ENCODE data around the gene BCAS1. TPM values are rescaled to one million over a fixed set of nuclear protein-coding genes. Genes with fewer than 3 reads are reported as not detected.

BCAS1 gene
- total and polyA plus RNA-seq, 10 of the 15 experiments (the other 5 are each of a cell fraction or from before 2014, with no cell fraction given) = 0.21 to 1.4 (median 0.55) TPM

DNA sequence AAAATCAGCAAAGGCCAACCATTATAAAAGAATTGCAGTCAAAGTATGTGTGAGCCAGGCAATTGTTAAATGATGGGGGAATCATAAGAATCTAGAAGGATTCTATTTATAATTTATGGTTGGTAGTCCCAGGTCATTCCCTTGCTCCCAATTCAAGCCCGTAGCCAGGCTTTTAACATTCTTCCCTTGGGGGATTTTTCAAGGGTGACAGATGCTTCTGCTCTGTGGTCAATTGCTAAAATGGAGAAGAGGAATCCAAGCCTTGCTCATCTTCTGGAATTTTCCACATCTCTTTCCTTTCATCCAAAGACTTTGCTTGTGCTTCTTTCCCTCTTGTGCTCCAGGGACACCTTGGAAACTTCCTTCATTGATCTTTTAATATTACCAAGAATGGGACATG is 18.0 kb upstream of the BCAS1 start (continued):
- TF ChIP-seq IRF4 (IDR thresholded peaks at IDR 0.05; ENCODE audit: low read depth, low read length) (no peak), NFXL1 (IDR thresholded peaks at IDR 0.05; ENCODE audit: borderline replicate concordance) (no peak), SUZ12 (IDR thresholded peaks at IDR 0.05; ENCODE audit: unreplicated experiment) (no peak), MEF2A (IDR thresholded peaks at IDR 0.05; ENCODE audit: insufficient read depth, low read depth, low read length) (no peak), SMAD1 (IDR thresholded peaks at IDR 0.05; ENCODE audit: low read depth, partially characterized antibody) (no peak), SMC3 (IDR thresholded peaks at IDR 0.05; ENCODE audit: borderline replicate concordance, low read length) (no peak)

DNA sequence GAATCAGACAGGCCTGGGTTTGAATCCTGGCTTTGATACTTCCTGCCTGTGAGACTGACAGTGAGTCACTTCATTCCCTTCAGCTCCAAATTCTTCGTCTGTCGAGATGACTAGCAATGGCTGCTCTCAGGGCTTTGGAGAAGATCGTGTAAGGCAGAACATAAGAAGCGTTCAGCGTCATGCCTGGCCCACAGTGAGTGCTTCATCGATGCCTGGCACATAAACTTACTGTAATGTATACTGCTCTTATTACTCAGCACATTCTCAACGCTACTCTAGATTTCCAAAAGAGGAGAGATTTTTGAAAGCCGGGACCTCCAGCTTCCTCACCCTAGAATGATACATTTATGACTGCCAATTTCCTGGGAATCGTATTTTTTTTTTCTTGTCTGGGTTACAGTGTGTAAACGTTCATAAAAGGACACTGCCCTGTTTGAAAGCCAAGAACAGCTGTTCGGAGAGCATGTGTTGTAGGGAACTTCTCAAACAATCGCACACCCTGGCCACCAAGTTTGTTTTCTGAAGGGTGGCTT is 16.2 kb upstream of the BCAS1 start:
- Histone ChIP-seq H2AFZ (ENCODE audit: control insufficient read depth, low read depth, low read length) (no peak overlapping the region), H3K9me3 (replicated peaks; ENCODE audit: control insufficient read depth, insufficient read depth, low read length) (no peaks in the 10 kb centered on the region; the same call in 2 of the 3 replicates), H3K27ac (ENCODE audit: control insufficient read depth, insufficient read depth) (no peak overlapping the region), H3K9ac (ENCODE audit: control insufficient read depth, insufficient read depth, low read length) (no peak overlapping the region), H3K79me2 (ENCODE audit: control insufficient read depth, insufficient read depth, low read length) (no peaks in the 10 kb centered on the region), H3K4me1 (ENCODE audit: control insufficient read depth, insufficient read depth, low read length) (peaks cover 27% of the 10 kb centered on the region), H3K27me3 (replicated peaks in 1 of 2; ENCODE audit: control insufficient read depth in 2 of 2, insufficient read depth in 2 of 2, low read length in 1 of 2) (no peaks in the 10 kb centered on the region), H3K4me2 (ENCODE audit: control insufficient read depth, insufficient read depth) (no peak overlapping the region), H3K4me3 (no peak overlapping the region), H4K20me1 (ENCODE audit: control insufficient read depth, insufficient read depth) (no peaks in the 10 kb centered on the region), H3K36me3 (ENCODE audit: control insufficient read depth in 2 of 2, insufficient read depth in 2 of 2, low read length in 1 of 2) (no peaks in the 10 kb centered on the region)
- CTCF ChIA-PET = interaction anchor here (0.6 to 1.6 kb wide), 2 partner anchors 13 to 17 kb away, joined by 3 to 4 read pairs; no protein-coding TSS in a partner anchor
- in situ Hi-C loops (cut with MboI) (no loop called here), intact Hi-C loops (cut with micrococcal nuclease; ENCODE audit: unreplicated experiment) (no loop called here)
- SMC1A ChIA-PET (ENCODE audit: uncharacterized antibody, unreplicated experiment) = no interaction called here
- BruUV-seq (replicated peaks) = no TSS peak
- DNase-seq (ENCODE audit: low read depth, low spot score) (no peak), FAIRE-seq (no peak), ATAC-seq (no peak)
- RAD21 ChIA-PET (ENCODE audit: unreplicated experiment) = no interaction called here
- POLR2A ChIA-PET = interaction anchor here (0.6 kb wide), 1 partner anchor 10 kb away, joined by 3 read pairs; no protein-coding TSS in a partner anchor
- no peak for TF ChIP-seq ZSCAN29 (IDR thresholded peaks at IDR 0.05)
- no peak for TF ChIP-seq SMARCA5 (IDR thresholded peaks at IDR 0.05)
- TF ChIP-seq, protein P1, sequence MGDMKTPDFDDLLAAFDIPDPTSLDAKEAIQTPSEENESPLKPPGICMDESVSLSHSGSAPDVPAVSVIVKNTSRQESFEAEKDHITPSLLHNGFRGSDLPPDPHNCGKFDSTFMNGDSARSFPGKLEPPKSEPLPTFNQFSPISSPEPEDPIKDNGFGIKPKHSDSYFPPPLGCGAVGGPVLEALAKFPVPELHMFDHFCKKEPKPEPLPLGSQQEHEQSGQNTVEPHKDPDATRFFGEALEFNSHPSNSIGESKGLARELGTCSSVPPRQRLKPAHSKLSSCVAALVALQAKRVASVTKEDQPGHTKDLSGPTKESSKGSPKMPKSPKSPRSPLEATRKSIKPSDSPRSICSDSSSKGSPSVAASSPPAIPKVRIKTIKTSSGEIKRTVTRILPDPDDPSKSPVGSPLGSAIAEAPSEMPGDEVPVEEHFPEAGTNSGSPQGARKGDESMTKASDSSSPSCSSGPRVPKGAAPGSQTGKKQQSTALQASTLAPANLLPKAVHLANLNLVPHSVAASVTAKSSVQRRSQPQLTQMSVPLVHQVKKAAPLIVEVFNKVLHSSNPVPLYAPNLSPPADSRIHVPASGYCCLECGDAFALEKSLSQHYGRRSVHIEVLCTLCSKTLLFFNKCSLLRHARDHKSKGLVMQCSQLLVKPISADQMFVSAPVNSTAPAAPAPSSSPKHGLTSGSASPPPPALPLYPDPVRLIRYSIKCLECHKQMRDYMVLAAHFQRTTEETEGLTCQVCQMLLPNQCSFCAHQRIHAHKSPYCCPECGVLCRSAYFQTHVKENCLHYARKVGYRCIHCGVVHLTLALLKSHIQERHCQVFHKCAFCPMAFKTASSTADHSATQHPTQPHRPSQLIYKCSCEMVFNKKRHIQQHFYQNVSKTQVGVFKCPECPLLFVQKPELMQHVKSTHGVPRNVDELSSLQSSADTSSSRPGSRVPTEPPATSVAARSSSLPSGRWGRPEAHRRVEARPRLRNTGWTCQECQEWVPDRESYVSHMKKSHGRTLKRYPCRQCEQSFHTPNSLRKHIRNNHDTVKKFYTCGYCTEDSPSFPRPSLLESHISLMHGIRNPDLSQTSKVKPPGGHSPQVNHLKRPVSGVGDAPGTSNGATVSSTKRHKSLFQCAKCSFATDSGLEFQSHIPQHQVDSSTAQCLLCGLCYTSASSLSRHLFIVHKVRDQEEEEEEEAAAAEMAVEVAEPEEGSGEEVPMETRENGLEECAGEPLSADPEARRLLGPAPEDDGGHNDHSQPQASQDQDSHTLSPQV (IDR thresholded peaks at IDR 0.05) = no peak
- TF ChIP-seq MEF2B (IDR thresholded peaks at IDR 0.05; ENCODE audit: partially characterized antibody, poor library complexity, severe bottlenecking) = no peak
- no peak for TF ChIP-seq FOXM1 (IDR thresholded peaks at IDR 0.05; ENCODE audit: low read depth, low read length)
- TF ChIP-seq TAF1 (IDR thresholded peaks at IDR 0.05; ENCODE audit: borderline replicate concordance, low read depth, low read length) = no peak
- TF ChIP-seq, protein P2, sequence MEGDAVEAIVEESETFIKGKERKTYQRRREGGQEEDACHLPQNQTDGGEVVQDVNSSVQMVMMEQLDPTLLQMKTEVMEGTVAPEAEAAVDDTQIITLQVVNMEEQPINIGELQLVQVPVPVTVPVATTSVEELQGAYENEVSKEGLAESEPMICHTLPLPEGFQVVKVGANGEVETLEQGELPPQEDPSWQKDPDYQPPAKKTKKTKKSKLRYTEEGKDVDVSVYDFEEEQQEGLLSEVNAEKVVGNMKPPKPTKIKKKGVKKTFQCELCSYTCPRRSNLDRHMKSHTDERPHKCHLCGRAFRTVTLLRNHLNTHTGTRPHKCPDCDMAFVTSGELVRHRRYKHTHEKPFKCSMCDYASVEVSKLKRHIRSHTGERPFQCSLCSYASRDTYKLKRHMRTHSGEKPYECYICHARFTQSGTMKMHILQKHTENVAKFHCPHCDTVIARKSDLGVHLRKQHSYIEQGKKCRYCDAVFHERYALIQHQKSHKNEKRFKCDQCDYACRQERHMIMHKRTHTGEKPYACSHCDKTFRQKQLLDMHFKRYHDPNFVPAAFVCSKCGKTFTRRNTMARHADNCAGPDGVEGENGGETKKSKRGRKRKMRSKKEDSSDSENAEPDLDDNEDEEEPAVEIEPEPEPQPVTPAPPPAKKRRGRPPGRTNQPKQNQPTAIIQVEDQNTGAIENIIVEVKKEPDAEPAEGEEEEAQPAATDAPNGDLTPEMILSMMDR (IDR thresholded peaks at IDR 0.05 in 2 of 3, conservative IDR thresholded peaks at IDR 0.05 in 1 of 3; ENCODE audit: control insufficient read depth in 2 of 3, extremely low read depth in 1 of 3, insufficient read depth in 1 of 3, low read depth in 3 of 3, low read length in 3 of 3) = no peak
- TF ChIP-seq TCF12 (IDR thresholded peaks at IDR 0.05; ENCODE audit: low read depth, low read length) = no peak
- no peak for TF ChIP-seq POLR2A (IDR thresholded peaks at IDR 0.05; ENCODE audit: low read depth, low read length)
- WGBS (ENCODE audit: insufficient coverage, insufficient replicate concordance, low lambda C conversion rate, missing lambda C conversion rate) = 76% methylated on average over 12 of the region's 12 CpGs
